ENCODE measurements around the gene PALD1.

PALD1 gene

GRCh38 chr10:70508912-70509756 is 30.6 kb downstream of the PALD1 start:
- DNase-seq: no peak

DNA sequence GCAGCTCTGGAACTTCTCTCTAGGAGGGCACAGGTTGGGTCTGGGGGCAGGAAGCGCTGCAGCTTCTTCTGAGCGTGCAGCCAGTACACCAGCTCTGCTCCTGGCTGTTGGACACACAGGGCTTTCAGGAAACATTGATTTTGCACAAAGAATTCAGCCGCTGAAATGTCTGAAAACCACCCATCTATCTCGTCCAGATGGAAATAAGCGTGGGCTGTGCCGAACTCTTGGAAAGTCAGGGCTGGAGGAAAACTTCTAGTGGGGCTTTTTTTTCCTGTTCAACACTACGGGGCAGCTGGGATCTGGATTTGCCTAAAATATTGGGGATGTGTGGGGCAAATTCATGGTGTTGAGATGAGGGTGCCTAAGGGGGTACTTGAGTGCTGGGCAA is 31.2 kb downstream of the PALD1 start:
- DNase-seq: no peak

- no peak for DNase-seq
These were observed 31.9 kb downstream of the PALD1 start for GRCh38 chr10:70510453-70510852.

- no peak for DNase-seq
These were observed 32.3 kb downstream of the PALD1 start for GRCh38 chr10:70510904-70511303.

- DNase-seq: no peak
These were observed 33.6 kb downstream of the PALD1 start for GRCh38 chr10:70512149-70512639.

GRCh38 chr10:70513848-70514309 is 35.3 kb downstream of the PALD1 start:
- peak; percentile 34 for DNase-seq

- DNase-seq: no peak
These were observed 36.0 kb downstream of the PALD1 start for GRCh38 chr10:70514591-70514990.

GRCh38 chr10:70515035-70515667 is 36.6 kb downstream of the PALD1 start:
- no peak for DNase-seq

DNA sequence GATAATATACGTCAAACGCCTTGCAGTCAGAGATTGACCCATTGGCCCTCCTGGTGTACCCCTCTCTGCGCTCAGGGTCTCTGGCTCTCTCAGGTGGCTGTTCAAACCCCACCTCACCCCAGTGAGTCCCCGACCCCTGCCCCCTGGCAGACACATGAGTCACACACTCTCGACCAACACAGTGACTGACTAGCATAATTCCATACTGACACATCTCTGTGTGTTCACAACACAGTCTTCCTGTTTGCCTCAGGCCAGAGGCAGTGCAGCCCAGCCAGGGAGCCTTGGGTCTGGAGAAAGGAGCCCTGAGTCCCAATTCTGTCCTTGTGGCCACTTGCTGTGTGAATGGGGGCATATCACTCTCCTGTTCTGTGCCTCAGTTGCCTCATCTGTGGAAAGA is 40.1 kb downstream of the PALD1 start:
- no peak for DNase-seq

DNA sequence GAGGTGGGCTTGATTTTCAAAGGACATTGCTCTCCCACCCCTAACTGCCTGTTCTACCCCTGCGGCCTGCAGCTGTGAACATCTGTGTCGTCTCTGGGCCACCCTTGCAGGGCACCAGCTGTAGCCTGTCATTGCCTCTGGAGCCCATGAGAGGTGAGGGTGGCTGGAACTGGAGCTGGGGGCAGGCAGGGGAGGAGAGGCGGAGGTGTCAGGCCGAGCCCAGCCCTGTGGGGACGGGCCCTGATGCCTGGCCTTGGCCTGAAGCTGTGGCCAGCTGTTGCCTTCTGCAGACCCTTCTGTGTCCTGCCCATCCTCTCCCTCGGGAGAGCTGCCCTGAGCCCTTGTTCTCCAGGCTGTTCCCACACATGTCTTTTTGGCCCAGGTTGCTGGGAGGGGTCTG is 44.5 kb downstream of the PALD1 start:
- DNase-seq: no peak

GRCh38 chr10:70523549-70523948 is 45.0 kb downstream of the PALD1 start:
- no peak for DNase-seq

DNA sequence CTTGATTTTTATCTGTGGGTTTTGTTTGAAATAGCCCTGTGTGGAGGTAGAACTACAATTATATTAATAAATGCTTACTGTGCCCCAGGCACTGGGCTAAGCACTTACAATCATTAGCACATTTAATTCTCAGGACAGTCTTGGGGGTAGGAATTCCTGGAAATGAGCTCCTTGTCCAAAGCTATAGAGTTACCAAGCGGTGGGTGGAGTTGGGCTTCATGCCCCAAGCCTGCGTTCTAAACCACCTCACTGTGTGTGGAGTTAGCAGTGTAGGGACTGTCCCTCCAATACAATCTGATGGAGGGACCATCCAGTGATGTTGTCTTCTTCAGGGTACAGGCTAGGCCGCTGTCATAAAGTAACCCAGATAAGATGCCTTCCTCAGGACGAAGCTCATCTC is 49.7 kb downstream of the PALD1 start:
- no peak for DNase-seq

DNA sequence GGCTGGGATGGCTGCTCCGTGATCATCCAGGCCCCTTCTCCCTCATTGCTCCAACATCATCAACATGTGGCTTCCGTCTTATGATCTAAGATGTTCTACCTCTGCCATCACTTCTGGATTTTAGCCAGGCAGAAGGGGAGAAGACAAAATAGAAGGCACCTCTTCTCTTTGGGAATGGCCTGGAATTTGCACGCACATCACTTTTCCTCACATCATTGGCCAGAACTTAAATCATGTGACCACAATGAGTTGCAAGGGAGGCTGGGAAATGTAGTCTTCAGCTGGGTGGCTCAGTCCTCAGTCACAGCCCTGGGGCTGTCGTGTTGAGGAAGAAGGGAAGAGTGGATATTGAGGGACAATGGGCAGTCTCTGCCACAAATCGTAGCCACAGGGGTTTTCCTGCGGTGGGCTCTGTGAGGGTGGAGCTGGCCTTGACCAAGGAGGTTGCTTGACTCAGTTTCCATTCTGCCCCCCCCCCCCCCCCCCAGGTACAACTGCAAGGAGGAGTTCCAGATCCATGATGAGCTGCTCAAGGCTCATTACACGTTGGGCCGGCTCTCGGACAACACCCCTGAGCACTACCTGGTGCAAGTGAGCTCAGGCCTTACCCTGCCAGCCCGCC is 50.3 kb downstream of the PALD1 start:
- DNase-seq: no peak

DNA sequence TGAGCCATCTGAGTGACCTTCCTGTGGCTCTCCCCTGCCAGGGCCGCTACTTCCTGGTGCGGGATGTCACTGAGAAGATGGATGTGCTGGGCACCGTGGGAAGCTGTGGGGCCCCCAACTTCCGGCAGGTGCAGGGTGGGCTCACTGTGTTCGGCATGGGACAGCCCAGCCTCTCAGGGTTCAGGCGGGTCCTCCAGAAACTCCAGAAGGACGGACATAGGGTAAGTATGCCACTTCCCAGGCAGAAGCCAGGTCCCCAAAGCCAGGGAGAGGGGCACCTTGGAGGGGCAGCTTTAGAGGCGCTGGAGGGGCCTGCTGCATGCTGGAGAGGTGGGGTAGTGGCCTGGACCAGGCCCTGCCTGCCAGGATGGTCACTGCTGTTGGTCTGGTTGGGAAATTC is 51.3 kb downstream of the PALD1 start:
- no peak for DNase-seq

GRCh38 chr10:70530315-70530714 is 51.7 kb downstream of the PALD1 start:
- DNase-seq: no peak

DNA sequence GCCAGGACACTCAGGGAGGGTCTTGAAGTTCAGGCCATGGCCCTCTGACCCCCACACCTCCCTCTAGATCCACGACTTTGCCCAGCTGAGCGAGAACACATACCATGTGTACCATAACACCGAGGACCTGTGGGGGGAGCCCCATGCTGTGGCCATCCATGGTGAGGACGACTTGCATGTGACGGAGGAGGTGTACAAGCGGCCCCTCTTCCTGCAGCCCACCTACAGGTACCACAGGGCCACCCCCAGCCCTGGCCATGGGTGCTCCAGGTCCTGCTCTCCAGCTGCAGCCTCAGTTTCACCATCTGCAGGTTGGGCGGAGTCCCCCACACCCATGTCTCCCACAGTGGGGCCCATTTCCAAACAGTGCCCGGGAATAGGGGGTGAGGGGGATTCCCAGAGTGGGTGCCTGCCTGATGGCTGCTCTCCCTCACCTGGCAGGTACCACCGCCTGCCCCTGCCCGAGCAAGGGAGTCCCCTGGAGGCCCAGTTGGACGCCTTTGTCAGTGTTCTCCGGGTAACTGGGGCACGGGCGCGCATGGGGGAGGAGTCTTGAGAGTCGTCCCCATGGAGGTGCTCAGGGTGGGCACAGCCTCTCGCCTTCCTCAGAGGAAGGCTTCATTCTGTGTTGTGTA is 54.1 kb downstream of the PALD1 start:
- no peak for DNase-seq

GRCh38 chr10:70533189-70533558 is 54.6 kb downstream of the PALD1 start:
- no peak for DNase-seq

DNA sequence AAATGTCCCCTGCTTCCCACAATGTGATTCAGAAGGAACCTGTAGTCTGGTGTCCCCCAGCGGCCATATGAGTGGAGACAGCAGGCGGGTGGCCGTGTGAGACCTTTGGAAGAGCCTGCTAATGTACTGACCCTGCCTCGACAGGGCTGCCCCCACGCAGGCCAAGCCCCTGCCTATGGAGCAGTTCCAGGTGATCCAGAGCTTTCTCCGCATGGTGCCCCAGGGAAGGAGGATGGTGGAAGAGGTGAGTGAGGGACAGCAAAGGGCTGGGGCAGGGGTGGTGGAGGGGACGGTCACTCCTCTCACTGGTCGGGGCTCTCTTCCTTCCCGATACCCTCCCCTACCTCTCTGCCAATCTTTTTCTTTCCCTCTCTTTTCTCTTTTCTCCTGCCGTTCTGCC is 55.7 kb downstream of the PALD1 start:
- DNase-seq: no peak

DNA sequence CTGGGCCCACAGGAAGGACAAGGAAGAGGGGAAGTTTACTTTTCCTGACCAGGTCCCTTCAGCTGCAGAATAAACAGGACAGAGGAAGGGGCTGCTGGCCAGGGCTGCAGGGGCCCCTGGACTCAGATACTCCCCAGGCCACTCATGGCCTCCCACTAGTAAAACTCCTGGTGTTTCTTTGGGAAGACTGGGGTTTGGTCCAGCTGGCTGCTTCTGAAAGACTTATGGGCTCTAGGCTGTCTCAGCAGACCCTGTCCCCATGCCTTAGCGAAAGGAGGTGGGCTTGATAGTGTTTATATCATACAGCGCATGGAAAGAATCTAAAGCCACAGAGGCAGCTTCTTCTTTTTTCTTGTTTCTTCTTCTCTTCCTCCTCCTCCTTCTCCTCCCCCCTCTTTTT is 56.4 kb downstream of the PALD1 start:
- no peak for DNase-seq

GRCh38 chr10:70535451-70535850 is 56.9 kb downstream of the PALD1 start:
- DNase-seq: no peak

GRCh38 chr10:70536196-70536861 is 57.8 kb downstream of the PALD1 start:
- no peak for DNase-seq

DNA sequence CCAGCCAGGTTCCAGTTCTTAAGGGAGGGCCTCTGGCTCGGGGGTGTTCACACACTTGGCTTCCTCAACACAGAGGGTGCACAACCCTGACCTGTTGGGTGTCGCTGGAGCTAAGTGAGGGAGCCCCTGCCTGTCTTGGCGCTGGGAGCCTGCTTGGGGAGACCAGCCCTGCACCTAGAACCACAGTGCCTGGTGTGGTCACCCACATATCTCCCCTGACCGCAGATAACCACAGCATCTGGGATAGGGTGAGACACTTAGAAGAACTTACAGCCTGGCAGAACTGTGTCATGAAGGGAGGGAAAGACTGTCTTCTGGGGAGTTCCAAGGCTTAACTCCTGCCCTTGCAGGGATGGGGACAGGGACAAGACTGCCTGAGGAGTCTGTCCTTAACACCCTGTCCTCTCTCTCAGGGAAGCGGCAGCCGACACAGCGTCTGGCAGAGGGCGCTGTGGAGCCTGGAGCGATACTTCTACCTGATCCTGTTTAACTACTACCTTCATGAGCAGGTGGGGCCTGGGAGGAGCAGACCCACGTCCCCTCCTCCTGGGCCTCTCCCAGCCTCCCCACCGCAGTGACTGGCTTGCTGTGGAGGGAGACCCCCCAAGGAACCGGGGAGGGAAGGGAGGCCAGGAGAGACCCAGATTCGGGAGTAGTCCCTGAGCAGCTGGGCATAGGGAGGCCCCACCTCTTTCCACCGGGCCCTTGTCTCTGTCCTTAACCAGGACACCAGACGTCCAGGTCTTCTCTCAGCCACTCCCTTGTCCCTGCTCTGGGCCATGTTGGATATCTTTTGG is 59.0 kb downstream of the PALD1 start:
- peak; percentile 14 for DNase-seq
